GM10248 (cell line): Measurements from ENCODE around the gene INPP4B.
"Not testable (repeated sequence)": the region's sequence is repeated elsewhere in the genome, so short reads cannot be mapped to it uniquely, and the experiment has no call there.

Experiments
- CTCF ChIA-PET: fragments of 300-600 bp; sonication (Branson Sonifier 250); formaldehyde crosslinking; extraction: SDS; loops from one replicate; lab custom pipeline; 2021; ENCODE audit warnings: antibody characterized with exemption; lab: Yijun Ruan, JAX
- POLR2A ChIA-PET: fragments of 350-650 bp; sonication (Branson Sonifier 250); formaldehyde crosslinking; extraction: SDS; loops from one replicate; lab custom pipeline; 2020; ENCODE audit warnings: antibody characterized with exemption; lab: Yijun Ruan, JAX
- DNase-seq: peaks from one replicate; pipeline ENCODE4 v3.0.0; 2012; ENCODE audit errors: extremely low spot score
- TF ChIP-seq, protein P1 (sequence below): IDR thresholded peaks from 2 replicates; pipeline ENCODE4 v1.5.1; 2012; ENCODE audit warnings: mild to moderate bottlenecking, low read depth; ENCODE audit errors: extremely low read depth, missing control alignments, control extremely low read depth

INPP4B gene

DNA sequence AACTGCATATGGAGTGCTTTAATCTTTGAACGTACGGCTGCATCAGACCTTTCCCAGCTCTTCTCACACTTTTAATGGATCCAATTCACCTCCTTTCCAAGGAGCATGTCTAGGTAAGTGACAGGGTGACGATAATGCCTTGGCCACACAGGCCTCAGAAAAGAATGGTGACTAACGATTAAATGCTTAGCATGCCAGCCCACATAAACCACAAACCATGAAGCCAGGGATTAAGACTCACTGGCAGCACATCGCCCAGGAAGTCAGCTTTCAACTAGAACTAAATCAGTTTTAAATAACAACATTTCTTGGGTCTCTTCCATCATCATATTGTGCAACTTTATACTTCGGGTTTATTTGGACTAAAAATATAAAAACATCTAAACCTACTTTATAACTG, 28.7 kb downstream of the INPP4B start:
- TF ChIP-seq, protein P1, sequence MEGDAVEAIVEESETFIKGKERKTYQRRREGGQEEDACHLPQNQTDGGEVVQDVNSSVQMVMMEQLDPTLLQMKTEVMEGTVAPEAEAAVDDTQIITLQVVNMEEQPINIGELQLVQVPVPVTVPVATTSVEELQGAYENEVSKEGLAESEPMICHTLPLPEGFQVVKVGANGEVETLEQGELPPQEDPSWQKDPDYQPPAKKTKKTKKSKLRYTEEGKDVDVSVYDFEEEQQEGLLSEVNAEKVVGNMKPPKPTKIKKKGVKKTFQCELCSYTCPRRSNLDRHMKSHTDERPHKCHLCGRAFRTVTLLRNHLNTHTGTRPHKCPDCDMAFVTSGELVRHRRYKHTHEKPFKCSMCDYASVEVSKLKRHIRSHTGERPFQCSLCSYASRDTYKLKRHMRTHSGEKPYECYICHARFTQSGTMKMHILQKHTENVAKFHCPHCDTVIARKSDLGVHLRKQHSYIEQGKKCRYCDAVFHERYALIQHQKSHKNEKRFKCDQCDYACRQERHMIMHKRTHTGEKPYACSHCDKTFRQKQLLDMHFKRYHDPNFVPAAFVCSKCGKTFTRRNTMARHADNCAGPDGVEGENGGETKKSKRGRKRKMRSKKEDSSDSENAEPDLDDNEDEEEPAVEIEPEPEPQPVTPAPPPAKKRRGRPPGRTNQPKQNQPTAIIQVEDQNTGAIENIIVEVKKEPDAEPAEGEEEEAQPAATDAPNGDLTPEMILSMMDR, result no peak
- ChIA-PET POLR2A (no interaction called here), CTCF (interaction anchor here (1.4 kb wide), 1 partner anchor 10 kb away, joined by 3 read pairs; no protein-coding TSS in a partner anchor)
- no peak for DNase-seq

DNA sequence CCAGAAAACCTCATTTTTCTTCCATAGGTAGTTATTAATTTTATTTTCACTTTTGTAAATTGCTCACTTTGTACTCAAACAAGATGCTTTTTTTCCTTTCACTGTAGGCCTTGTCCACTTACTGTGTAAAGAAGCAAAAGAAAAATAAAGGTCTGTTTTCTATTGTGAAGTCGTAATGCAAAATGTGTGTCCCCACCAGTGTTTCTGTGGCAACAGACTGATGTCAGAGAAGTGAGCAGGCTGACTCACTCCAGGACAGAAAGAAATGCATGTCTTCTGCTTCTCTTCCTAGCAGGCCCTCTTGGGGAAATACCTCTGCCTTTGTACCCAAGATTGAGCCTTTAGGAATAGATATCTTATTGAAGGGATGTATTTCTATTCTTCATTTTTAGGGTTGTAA, 30.3 kb downstream of the INPP4B start:
- CTCF ChIA-PET, result no interaction called here
- DNase-seq, result no peak
- TF ChIP-seq, protein P1, result no peak
- POLR2A ChIA-PET, result no interaction called here

DNA sequence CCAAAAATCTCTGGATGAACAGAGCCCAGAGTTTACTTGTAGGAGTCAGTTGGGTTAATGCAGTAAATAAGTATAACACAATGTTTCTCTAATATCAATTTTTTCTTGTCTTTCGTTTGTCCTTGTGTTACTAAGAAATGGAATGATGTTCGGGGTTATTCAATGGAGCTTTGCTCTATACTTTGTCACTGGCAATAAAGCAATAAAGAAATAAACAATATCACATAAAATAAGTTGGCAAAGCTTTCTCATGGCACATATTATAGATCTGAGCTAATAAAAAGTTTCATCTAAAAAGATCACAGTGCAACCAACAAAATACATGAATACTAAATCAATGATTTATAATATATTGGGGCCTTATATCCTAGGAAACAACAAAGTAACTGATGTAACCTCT, 32.7 kb downstream of the INPP4B start:
- ChIA-PET CTCF (interaction anchor here (1.7 kb wide), 1 partner anchor 44 kb away, joined by 4 read pairs; no protein-coding TSS in a partner anchor), POLR2A (no interaction called here)
- no peak for DNase-seq
- TF ChIP-seq, protein P1, result no peak

DNA sequence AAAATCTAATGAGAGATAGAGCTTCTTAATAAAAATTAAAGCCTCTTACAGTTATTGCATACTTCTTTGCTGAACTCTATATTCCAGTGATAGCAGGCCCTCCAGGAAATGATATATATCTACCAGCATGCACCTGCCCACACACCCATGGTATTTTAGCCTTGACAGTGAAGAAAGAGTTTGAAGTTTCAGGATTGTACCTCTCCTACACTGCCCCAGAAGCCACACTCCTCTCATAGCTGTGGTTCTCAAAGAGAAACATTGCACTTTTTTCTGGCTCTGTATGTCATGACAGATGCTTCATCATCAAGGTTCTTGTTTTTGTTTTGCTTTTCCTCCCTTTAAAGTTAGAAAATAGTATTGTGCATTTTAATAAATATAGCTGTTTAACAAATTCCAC, 34.0 kb downstream of the INPP4B start:
- TF ChIP-seq, protein P1, result no peak
- DNase-seq, result no peak
- CTCF ChIA-PET, result interaction anchor here (1.7 kb wide), 2 partner anchors 14 to 42 kb away, joined by 4 to 8 read pairs; no protein-coding TSS in a partner anchor
- POLR2A ChIA-PET, result no interaction called here

DNA sequence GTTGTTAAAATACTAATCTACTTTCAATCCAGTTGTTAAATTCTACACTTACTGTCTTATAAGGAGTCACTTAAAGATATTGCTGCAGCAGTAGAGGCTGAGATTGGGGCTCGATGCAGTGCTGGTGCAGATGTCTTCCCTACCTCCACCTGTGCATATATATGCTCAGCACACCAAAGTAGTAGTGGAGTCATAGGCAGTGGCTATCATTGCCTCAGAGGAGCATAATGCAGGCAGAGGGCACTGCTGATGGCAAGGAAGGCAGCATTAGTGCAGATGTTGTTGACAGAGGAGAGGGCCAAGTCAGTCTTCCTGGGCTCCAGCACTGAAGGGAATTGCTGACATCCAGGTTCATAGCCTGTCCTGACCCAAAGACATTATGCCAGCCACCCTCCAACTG, 35.1 kb downstream of the INPP4B start:
- CTCF ChIA-PET, result interaction anchor here (1.7 kb wide), 1 partner anchor 15 kb away, joined by 8 read pairs; no protein-coding TSS in a partner anchor

DNA sequence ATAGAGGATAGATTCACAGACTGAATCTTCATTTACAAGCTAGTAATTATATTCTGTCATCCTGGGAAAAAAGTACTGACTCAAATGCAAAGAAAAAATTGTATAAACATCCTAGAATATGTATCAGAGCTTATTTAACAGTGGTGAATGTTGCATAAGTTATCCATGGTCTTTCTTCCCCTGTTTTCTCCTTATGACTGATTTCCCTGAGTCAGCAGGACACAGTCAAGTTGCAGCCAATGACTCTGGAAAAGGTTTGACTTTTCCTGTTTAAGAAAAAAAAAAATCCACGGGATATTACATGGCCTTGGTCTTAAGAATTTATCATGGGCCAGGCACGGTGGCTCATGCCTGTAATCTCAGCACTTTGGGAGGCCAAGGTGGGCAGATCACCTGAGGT, 36.5 kb downstream of the INPP4B start:
- ChIA-PET POLR2A (no interaction called here), CTCF (no interaction called here)
- no peak for DNase-seq
- TF ChIP-seq, protein P1, result no peak

More for the DNA sequence above, 35.1 kb downstream of the INPP4B start:
- TF ChIP-seq, protein P1, result no peak
- POLR2A ChIA-PET, result no interaction called here
- DNase-seq, result no peak

DNA sequence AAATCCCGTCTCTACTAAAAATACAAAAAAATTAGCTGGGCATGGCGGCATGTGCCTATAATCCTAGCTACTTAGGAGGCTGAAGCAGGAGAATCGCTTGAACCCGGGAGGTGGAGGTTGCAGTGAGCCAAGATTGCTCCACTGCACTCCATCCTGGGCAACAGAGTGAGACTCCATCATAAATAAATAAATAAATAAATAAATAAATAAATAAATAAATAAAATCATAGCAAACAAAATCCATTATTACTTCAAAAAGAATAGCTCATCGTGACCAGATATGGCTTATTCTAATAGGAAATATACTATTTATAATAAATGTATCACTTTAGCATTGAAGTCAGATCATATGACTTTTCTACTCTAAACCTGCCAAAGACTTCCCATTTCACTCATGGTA, 42.2 kb downstream of the INPP4B start:
- CTCF ChIA-PET, DNase-seq, POLR2A ChIA-PET: not testable (repeated sequence)
